ENCODE results near the gene OGFOD3.

- TF ChIP-seq CTCF (IDR thresholded peaks at IDR 0.05) (no peak), POLR2A (IDR thresholded peaks at IDR 0.05) (no peak)
These were observed 27.7 kb upstream of the OGFOD3 start for GRCh38 chr17:82446124-82446523.

Measured in transverse colon (tissue), 3 donors.